Vagina (tissue), 1 donor: Measurements from ENCODE around the gene OR3A1. TPM values are rescaled to one million over a fixed set of nuclear protein-coding genes. Genes with fewer than 3 reads are reported as not detected.

Source experiments
- total RNA-seq: library from RNA; depleted of rRNA; stranded (reverse); fragments of >200 nt; gene quantifications from one replicate; pipeline ENCODE4 v1.2.3, GENCODE V29; 2016

Gene OR3A1
- total RNA-seq, 1 donor from 2014 or later = not detected

Other genes with a start within 250 kb of the OR3A1 start
- not detected for gene OR1D5, start 234.8 kb downstream of the OR3A1 start, total RNA-seq
- not detected for gene OR1D2, start 193.9 kb downstream of the OR3A1 start, total RNA-seq
- gene OR1G1, start 170.8 kb downstream of the OR3A1 start, total RNA-seq = not detected
- gene OR1A2, start 100.8 kb downstream of the OR3A1 start, total RNA-seq = not detected
- gene OR1A1, start 90.7 kb downstream of the OR3A1 start, total RNA-seq = not detected
- not detected for gene OR3A2, start 87.9 kb upstream of the OR3A1 start, total RNA-seq
- gene OR1E1, start 100.0 kb upstream of the OR3A1 start, total RNA-seq = not detected
- not detected for gene OR3A3, start 113.0 kb upstream of the OR3A1 start, total RNA-seq
- not detected for gene OR1E2, start 135.5 kb upstream of the OR3A1 start, total RNA-seq
- gene SPATA22, start 173.5 kb upstream of the OR3A1 start, total RNA-seq = not detected
- 2.2 TPM for gene ASPA, start 177.6 kb upstream of the OR3A1 start, total RNA-seq